Hepatic stellate cell (primary cell): ENCODE measurements around the gene OXSR1.
"Not testable (repeated sequence)": the region's sequence is repeated elsewhere in the genome, so short reads cannot be mapped to it uniquely, and the experiment has no call there.

Source experiments
- DNase-seq: peaks from one replicate; pipeline ENCODE4 v3.0.0; 2011; ENCODE audit warnings: low spot score

OXSR1 gene

GRCh38 chr3:38271553-38271952, 106.2 kb downstream of the OXSR1 start:
- DNase-seq = no peak

- DNase-seq = no peak
Measured at GRCh38 chr3:38274864-38275649, 109.7 kb downstream of the OXSR1 start.

GRCh38 chr3:38275658-38276057, 110.3 kb downstream of the OXSR1 start:
- DNase-seq = no peak

- no peak for DNase-seq
Measured at GRCh38 chr3:38276081-38276916, 111.0 kb downstream of the OXSR1 start.

- no peak for DNase-seq
Measured at GRCh38 chr3:38276917-38277630, 111.7 kb downstream of the OXSR1 start.

- DNase-seq = no peak
Measured at GRCh38 chr3:38278841-38279240, 113.5 kb downstream of the OXSR1 start.

- DNase-seq = no peak
Measured at GRCh38 chr3:38281895-38282686, 116.8 kb downstream of the OXSR1 start, which contains the start of gene SLC22A14. Gene SLC22A14, plus strand, starts transcription at chr3:38282294. Its CDS starts 23,733 bp downstream, at chr3:38306027.

GRCh38 chr3:38283810-38284755, 118.7 kb downstream of the OXSR1 start:
- no peak for DNase-seq

GRCh38 chr3:38284756-38285150, 119.4 kb downstream of the OXSR1 start:
- DNase-seq = no peak

GRCh38 chr3:38289286-38290217, 124.2 kb downstream of the OXSR1 start:
- not testable (repeated sequence) for DNase-seq

- DNase-seq = not testable (repeated sequence)
Measured at GRCh38 chr3:38297053-38297452, 131.7 kb downstream of the OXSR1 start.

GRCh38 chr3:38297537-38297936, 132.2 kb downstream of the OXSR1 start:
- no peak for DNase-seq

GRCh38 chr3:38297947-38298711, 132.8 kb downstream of the OXSR1 start:
- no peak for DNase-seq
